ENCODE measurements around the gene CBARP. TPM values are rescaled to one million over a fixed set of nuclear protein-coding genes. Genes with fewer than 3 reads are reported as not detected.
A peak's percentile ranks its signal among the peaks of the same experiment; 100 is the strongest.

CBARP gene
- total RNA-seq, 6 donors from 2014 or later, result 0.30 to 1.8 (median 1.0) TPM; not detected in 2

GRCh38 chr19:1241417-1242095 is 3.8 kb upstream of the CBARP start, which contains the start of gene ATP5F1D:
Gene ATP5F1D, plus strand, starts transcription at chr19:1241751. Its CDS starts 100 bp downstream, at chr19:1241851.
- Histone ChIP-seq H3K4me1 (peaks cover 71 to 91% (median 78%) of the 10 kb centered on the region in 4 donors), H3K27me3 (peaks cover 0 to 9% (median 3%) of the 10 kb centered on the region in 4 donors), H3K36me3 (peaks cover 0 to 5% (median 1%) of the 10 kb centered on the region in 4 donors), H3K4me3 (peak within 1 kb of the TSS; percentile 63 to 94 (median 90)), H3K27ac (peak within 1 kb of the TSS; percentile 77 to 100 (median 88)), H3K9me3 (no peaks in the 10 kb centered on the region)
- peak; percentile 96 to 97 for DNase-seq
- WGBS, 2 donors, result 0 to 1% methylated on average over 32 to 55 of the region's 79 CpGs
- TF ChIP-seq, protein P1, sequence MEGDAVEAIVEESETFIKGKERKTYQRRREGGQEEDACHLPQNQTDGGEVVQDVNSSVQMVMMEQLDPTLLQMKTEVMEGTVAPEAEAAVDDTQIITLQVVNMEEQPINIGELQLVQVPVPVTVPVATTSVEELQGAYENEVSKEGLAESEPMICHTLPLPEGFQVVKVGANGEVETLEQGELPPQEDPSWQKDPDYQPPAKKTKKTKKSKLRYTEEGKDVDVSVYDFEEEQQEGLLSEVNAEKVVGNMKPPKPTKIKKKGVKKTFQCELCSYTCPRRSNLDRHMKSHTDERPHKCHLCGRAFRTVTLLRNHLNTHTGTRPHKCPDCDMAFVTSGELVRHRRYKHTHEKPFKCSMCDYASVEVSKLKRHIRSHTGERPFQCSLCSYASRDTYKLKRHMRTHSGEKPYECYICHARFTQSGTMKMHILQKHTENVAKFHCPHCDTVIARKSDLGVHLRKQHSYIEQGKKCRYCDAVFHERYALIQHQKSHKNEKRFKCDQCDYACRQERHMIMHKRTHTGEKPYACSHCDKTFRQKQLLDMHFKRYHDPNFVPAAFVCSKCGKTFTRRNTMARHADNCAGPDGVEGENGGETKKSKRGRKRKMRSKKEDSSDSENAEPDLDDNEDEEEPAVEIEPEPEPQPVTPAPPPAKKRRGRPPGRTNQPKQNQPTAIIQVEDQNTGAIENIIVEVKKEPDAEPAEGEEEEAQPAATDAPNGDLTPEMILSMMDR (IDR thresholded peaks at IDR 0.05), result peak in 4 of 6 experiments; percentile 7 to 36 (median 20)
- TF ChIP-seq POLR2A (IDR thresholded peaks at IDR 0.05), result peak in 2 of 4 donors; percentile 26 to 81
- TF ChIP-seq EP300 (IDR thresholded peaks at IDR 0.05), result peak in 1 of 4 donors; percentile 57
- peak; percentile 72 to 89 for TF ChIP-seq POLR2AphosphoS5 (IDR thresholded peaks at IDR 0.05)
- peak; percentile 83 to 86 for ATAC-seq (ENCODE audit: low FRiP score in 2 of 2)

- no peak for ATAC-seq (ENCODE audit: low FRiP score in 2 of 2)
- 45 to 62% methylated on average over 8 to 15 of the region's 15 CpGs for WGBS, 2 donors
Observed at GRCh38 chr19:1240925-1241324, 3.1 kb upstream of the CBARP start.

GRCh38 chr19:1239796-1240737 is 2.3 kb upstream of the CBARP start:
- Histone ChIP-seq H3K9me3 (no peaks in the 10 kb centered on the region), H3K4me3 (peak overlapping the region in 3 of 4 donors; percentile 45 to 87 (median 63)), H3K36me3 (peaks cover 0 to 5% (median 1%) of the 10 kb centered on the region in 4 donors), H3K4me1 (peaks cover 59 to 81% (median 65%) of the 10 kb centered on the region in 4 donors), H3K27ac (peak overlapping the region; percentile 24 to 100 (median 58)), H3K27me3 (peaks cover 0 to 9% (median 3%) of the 10 kb centered on the region in 4 donors)
- peak; percentile 42 to 82 for ATAC-seq (ENCODE audit: low FRiP score in 2 of 2)
- TF ChIP-seq POLR2AphosphoS5 (IDR thresholded peaks at IDR 0.05) (peak in 1 of 2 donors; percentile 21), EP300 (IDR thresholded peaks at IDR 0.05) (peak in 1 of 4 donors; percentile 49), POLR2A (IDR thresholded peaks at IDR 0.05) (peak in 1 of 4 donors; percentile 46)
- TF ChIP-seq, protein P1 (IDR thresholded peaks at IDR 0.05), result peak; percentile 94 to 99 (median 98)
- WGBS, 2 donors, result 1 to 22% methylated on average over 27 to 49 of the region's 84 CpGs
- peak; percentile 90 to 99 for DNase-seq

More at GRCh38 chr19:1240925-1241324, 3.1 kb upstream of the CBARP start:
- peaks cover 0 to 9% (median 3%) of the 10 kb centered on the region in 4 donors for H3K27me3 ChIP-seq
- TF ChIP-seq POLR2AphosphoS5 (IDR thresholded peaks at IDR 0.05), result no peak
- TF ChIP-seq POLR2A (IDR thresholded peaks at IDR 0.05), result no peak
- TF ChIP-seq, protein P1 (IDR thresholded peaks at IDR 0.05), result no peak
- no peak for TF ChIP-seq EP300 (IDR thresholded peaks at IDR 0.05)
- H3K9me3 ChIP-seq, result no peaks in the 10 kb centered on the region
- peaks cover 67 to 89% (median 73%) of the 10 kb centered on the region in 4 donors for H3K4me1 ChIP-seq
- H3K27ac ChIP-seq, result peak overlapping the region in 1 of 4 donors; percentile 100
- peak overlapping the region in 3 of 4 donors; percentile 45 to 87 (median 63) for H3K4me3 ChIP-seq
- peaks cover 0 to 5% (median 1%) of the 10 kb centered on the region in 4 donors for H3K36me3 ChIP-seq
- DNase-seq, result peak in 1 of 2 donors; percentile 62

GRCh38 chr19:1239420-1239795 is 1.6 kb upstream of the CBARP start:
- ATAC-seq (ENCODE audit: low FRiP score in 2 of 2) (no peak), DNase-seq (no peak)
- Histone ChIP-seq H3K9me3 (no peaks in the 10 kb centered on the region), H3K36me3 (peaks cover 0 to 5% (median 1%) of the 10 kb centered on the region in 4 donors), H3K4me1 (peaks cover 52 to 74% (median 58%) of the 10 kb centered on the region in 4 donors), H3K4me3 (no peak overlapping the region), H3K27ac (peak overlapping the region in 3 of 4 donors; percentile 24 to 100 (median 80)), H3K27me3 (peaks cover 0 to 9% (median 3%) of the 10 kb centered on the region in 4 donors)
- TF ChIP-seq POLR2A (IDR thresholded peaks at IDR 0.05) (no peak), EP300 (IDR thresholded peaks at IDR 0.05) (no peak), POLR2AphosphoS5 (IDR thresholded peaks at IDR 0.05) (no peak)
- TF ChIP-seq, protein P1 (IDR thresholded peaks at IDR 0.05), result no peak
- 78 to 79% methylated on average over 10 to 11 of the region's 11 CpGs for WGBS, 2 donors

All from upper lobe of left lung (tissue), 6 donors.